IMR-90 (cell line): ENCODE data around the gene ANKH. TPM values are rescaled to one million over a fixed set of nuclear protein-coding genes. Genes with fewer than 3 reads are reported as not detected.

ENCODE experiments used
- ATAC-seq: fragments of 200-7000 bp; cut with Tn5 transposase; 2 replicates; pipeline ENCODE4 v1.9.1; 2020; ENCODE audit warnings: low read depth, mild to moderate bottlenecking, moderate library complexity
- BruUV-seq: library from RNA; stranded (reverse); fragments of 400-500 nt; replicated peaks from 2 replicates; lab custom pipeline; 2021; lab: Mats Ljungman, UMichigan
- CTCF ChIA-PET: fragments of 300-600 bp; formaldehyde crosslinking; extraction: SDS; loops from one replicate; lab custom pipeline; 2021; ENCODE audit warnings: antibody characterized with exemption; lab: Yijun Ruan, JAX
- POLR2A ChIA-PET: fragments of 300-600 bp; sonication (Branson Sonifier 250); formaldehyde crosslinking; loops from one replicate; lab custom pipeline; 2022; ENCODE audit warnings: antibody characterized with exemption; ENCODE audit not compliant: unreplicated experiment; lab: Charles Lee
- DNase-seq: peaks from one replicate; pipeline ENCODE4 v3.0.0; 2013
- H2AFZ ChIP-seq: replicated peaks from 2 replicates; pipeline ENCODE3; 2013; ENCODE audit warnings: low read length, mild to moderate bottlenecking; ENCODE audit not compliant: poor library complexity
- H2AK5ac ChIP-seq: 2 replicates; pipeline ENCODE4 v1.6.1; 2013; ENCODE audit warnings: low read depth, low read length, inconsistent platforms
- H2AK9ac ChIP-seq: replicated peaks from 2 replicates; pipeline ENCODE3; 2013; ENCODE audit warnings: mild to moderate bottlenecking, low read depth, low read length, moderate library complexity; ENCODE audit not compliant: poor library complexity
- H2BK120ac ChIP-seq: 2 replicates; pipeline ENCODE4 v1.6.1; 2013; ENCODE audit warnings: low read depth, low read length, inconsistent platforms
- H2BK15ac ChIP-seq: 3 replicates; pipeline ENCODE4 v1.6.1; 2013; ENCODE audit warnings: low read depth, low read length, inconsistent platforms
- H2BK20ac ChIP-seq: 2 replicates; pipeline ENCODE4 v1.6.1; 2013; ENCODE audit warnings: low read depth, mild to moderate bottlenecking, inconsistent platforms, low read length, moderate library complexity
- H2BK5ac ChIP-seq: 2 replicates; pipeline ENCODE4 v1.6.1; 2013; ENCODE audit warnings: mild to moderate bottlenecking, low read depth, low read length, inconsistent platforms; ENCODE audit not compliant: poor library complexity, severe bottlenecking
- H3K14ac ChIP-seq: replicated peaks from 2 replicates; pipeline ENCODE4 v1.6.1; 2013; ENCODE audit warnings: low read depth, low read length, inconsistent platforms
- H3K18ac ChIP-seq: 2 replicates; pipeline ENCODE4 v1.6.1; 2013; ENCODE audit warnings: low read depth, low read length, control low read depth
- H3K23ac ChIP-seq: 2 replicates; pipeline ENCODE4 v1.6.1; 2013; ENCODE audit warnings: low read depth, low read length, inconsistent platforms
- H3K27ac ChIP-seq: 2 replicates; pipeline ENCODE4 v1.5.1; 2013; ENCODE audit warnings: mild to moderate bottlenecking, control low read depth, low read length; ENCODE audit not compliant: insufficient read depth
- H3K27me3 ChIP-seq: 2 replicates; pipeline ENCODE4 v1.6.1; 2013; ENCODE audit warnings: low read length; ENCODE audit not compliant: control insufficient read depth, insufficient read depth
- H3K36me3 ChIP-seq: 2 replicates; pipeline ENCODE4 v1.6.1; 2013; ENCODE audit warnings: low read length, mixed read lengths; ENCODE audit not compliant: control insufficient read depth, insufficient read depth
- H3K4ac ChIP-seq: 2 replicates; pipeline ENCODE4 v1.6.1; 2013; ENCODE audit warnings: low read depth, low read length, inconsistent platforms
- H3K4me1 ChIP-seq: 2 replicates; pipeline ENCODE4 v1.6.1; 2013; ENCODE audit warnings: low read length, mixed read lengths; ENCODE audit not compliant: control insufficient read depth, insufficient read depth
- H3K4me2 ChIP-seq: 2 replicates; pipeline ENCODE4 v1.6.1; 2013; ENCODE audit warnings: low read depth, mild to moderate bottlenecking, control low read depth, low read length, moderate library complexity
- H3K4me3 ChIP-seq: 2 replicates; pipeline ENCODE4 v1.5.1; 2013; ENCODE audit warnings: low read depth, mild to moderate bottlenecking, control low read depth, low read length, moderate library complexity; ENCODE audit not compliant: insufficient read depth
- H3K56ac ChIP-seq: 2 replicates; pipeline ENCODE4 v1.6.1; 2013; ENCODE audit warnings: low read length, inconsistent platforms; ENCODE audit not compliant: insufficient read depth; ENCODE audit errors: extremely low read depth
- H3K79me1 ChIP-seq, 2 experiments: 2 replicates each; pipeline ENCODE4 v1.6.1; 2013; ENCODE audit warnings: low read length in 2 of 2, inconsistent platforms in 1 of 2, low read depth in 1 of 2
- H3K9ac ChIP-seq: 2 replicates; pipeline ENCODE4 v1.6.1; 2013; ENCODE audit warnings: low read depth, low read length, control low read depth
- H3K9me1 ChIP-seq: 2 replicates; pipeline ENCODE4 v1.6.1; 2013; ENCODE audit warnings: low read length, inconsistent platforms; ENCODE audit not compliant: insufficient read depth
- H3K9me3 ChIP-seq: 2 replicates; pipeline ENCODE4 v1.6.1; 2013; ENCODE audit warnings: low read length; ENCODE audit not compliant: control insufficient read depth, insufficient read depth
- H4K20me1 ChIP-seq: 2 replicates; pipeline ENCODE4 v1.6.1; 2013; ENCODE audit warnings: low read length, inconsistent platforms; ENCODE audit not compliant: insufficient read depth
- H4K5ac ChIP-seq: 2 replicates; pipeline ENCODE4 v1.6.1; 2013; ENCODE audit warnings: mild to moderate bottlenecking, low read depth, low read length, control low read depth
- H4K8ac ChIP-seq, 2 experiments: 2 replicates each; pipeline ENCODE4 v1.6.1; 2013; ENCODE audit warnings: low read depth in 2 of 2, low read length in 2 of 2, control low read depth in 1 of 2, inconsistent platforms in 1 of 2
- H4K91ac ChIP-seq: 2 replicates; pipeline ENCODE4 v1.6.1; 2013; ENCODE audit warnings: low read depth, low read length, inconsistent platforms; ENCODE audit not compliant: insufficient read depth
- BHLHE40 ChIP-seq: fragments of 150-350 bp; IDR thresholded peaks from 2 replicates; pipeline ENCODE4 v1.6.1; 2016; ENCODE audit warnings: mild to moderate bottlenecking, low read depth, low read length
- CEBPB ChIP-seq: IDR thresholded peaks from 2 replicates; pipeline ENCODE4 v1.6.1; 2012; ENCODE audit warnings: low read depth, low read length, improper control_type of control experiment
- CHD1 ChIP-seq: IDR thresholded peaks from 2 replicates; pipeline ENCODE4 v1.6.1; 2012; ENCODE audit warnings: low read depth, low read length, improper control_type of control experiment
- CTCF ChIP-seq: conservative IDR thresholded peaks from 2 replicates; pipeline ENCODE4 v1.5.1; 2012; ENCODE audit warnings: mild to moderate bottlenecking, low read depth, low read length, improper control_type of control experiment
- ELK1 ChIP-seq: fragments of 150-350 bp; IDR thresholded peaks from 2 replicates; pipeline ENCODE4 v1.6.1; 2016; ENCODE audit warnings: low read depth, mild to moderate bottlenecking, low read length, moderate library complexity, borderline replicate concordance
- FOS ChIP-seq: fragments of 150-350 bp; IDR thresholded peaks from 2 replicates; pipeline ENCODE4 v1.6.1; 2016; ENCODE audit warnings: low read depth, low read length
- MAFK ChIP-seq: IDR thresholded peaks from 2 replicates; pipeline ENCODE4 v1.6.1; 2012; ENCODE audit warnings: low read depth, low read length, improper control_type of control experiment
- MAZ ChIP-seq: IDR thresholded peaks from 2 replicates; pipeline ENCODE4 v1.6.1; 2012; ENCODE audit warnings: low read depth, mild to moderate bottlenecking, low read length, improper control_type of control experiment, moderate library complexity, borderline replicate concordance
- MXI1 ChIP-seq: IDR thresholded peaks from 2 replicates; pipeline ENCODE4 v1.6.1; 2012; ENCODE audit warnings: low read depth, mild to moderate bottlenecking, low read length, moderate library complexity, borderline replicate concordance
- NFE2L2 ChIP-seq: fragments of 150-350 bp; IDR thresholded peaks from 2 replicates; pipeline ENCODE4 v1.6.1; 2016; ENCODE audit warnings: low read depth, mild to moderate bottlenecking, low read length
- POLR2A ChIP-seq: IDR thresholded peaks from 2 replicates; pipeline ENCODE4 v1.6.1; 2012; ENCODE audit warnings: mild to moderate bottlenecking, low read depth, low read length
- RAD21 ChIP-seq: IDR thresholded peaks from 2 replicates; pipeline ENCODE4 v1.6.1; 2012; ENCODE audit warnings: low read length, improper control_type of control experiment
- RCOR1 ChIP-seq: IDR thresholded peaks from 2 replicates; pipeline ENCODE4 v1.6.1; 2012; ENCODE audit warnings: mild to moderate bottlenecking, low read length, improper control_type of control experiment; ENCODE audit not compliant: insufficient replicate concordance
- RFX5 ChIP-seq: IDR thresholded peaks from 2 replicates; pipeline ENCODE4 v1.8.0; 2012; ENCODE audit warnings: low read depth, mild to moderate bottlenecking, low read length, moderate library complexity
- USF2 ChIP-seq: fragments of 150-350 bp; IDR thresholded peaks from 2 replicates; pipeline ENCODE4 v1.6.1; 2017; ENCODE audit warnings: mild to moderate bottlenecking, antibody characterized with exemption, low read length, low read depth
- WGBS, 2 experiments: methylation state at CpG; one replicate each; pipeline versions ENCODE4 v1.1.5 to v1.1.7; 2013; ENCODE audit warnings: missing lambda C conversion rate in 2 of 2; ENCODE audit not compliant: insufficient read length in 1 of 2; ENCODE audit errors: extremely low coverage in 2 of 2; 5-methylcytosine and 5-hydroxymethylcytosine counted together
- dilution Hi-C: fragments of 300-500 bp; cut with HindIII; formaldehyde crosslinking; loops from one replicate; pipeline ENCODE4 v1.14.3; 2018; ENCODE audit warnings: low sequenced_read_pairs; ENCODE audit not compliant: unreplicated experiment
- in situ Hi-C: fragments of 300-500 bp; cut with MboI; formaldehyde crosslinking; loops from 3 replicates; pipeline ENCODE4 v1.14.3; 2019; ENCODE audit warnings: low sequenced_read_pairs, inconsistent platforms, mixed read lengths
- intact Hi-C: fragments of 100-400 bp; cut with micrococcal nuclease; formaldehyde crosslinking; loops from 2 replicates; pipeline ENCODE4 v1.10.0; 2022
- polyA plus RNA-seq, 3 experiments: library from polyadenylated mRNA; depleted of rRNA; stranded (reverse); fragments of >200 nt; gene quantifications; 2 replicates each; pipeline ENCODE4 v1.2.3, GENCODE V29; 2012; ENCODE audit warnings: low replicate concordance in 1 of 3
- total RNA-seq: library from RNA; depleted of rRNA; stranded (reverse); fragments of >200 nt; gene quantifications from 2 replicates; pipeline ENCODE4 v1.2.3, GENCODE V29; 2012

The ANKH gene
- total and polyA plus RNA-seq, 2 of the 4 experiments (the other 2 are of a cell fraction) = 5.2 to 17.2 TPM

GRCh38 chr5:14810928-14811572 is 60.5 kb downstream of the ANKH start:
- Histone ChIP-seq H3K4me2 (no peak overlapping the region; the same call in 1 of the 2 replicates), H3K9me1 (no peaks in the 10 kb centered on the region), H2BK20ac (peak overlapping the region; percentile 36; the same call in 1 of the 2 replicates), H2BK15ac (peak overlapping the region; percentile 16; the same call in 2 of the 3 replicates), H3K36me3 (no peaks in the 10 kb centered on the region), H4K20me1 (no peaks in the 10 kb centered on the region), H3K56ac (no peak overlapping the region), H3K9me3 (no peaks in the 10 kb centered on the region), H2AK5ac (peak overlapping the region; percentile 30), H3K4ac (peak overlapping the region; percentile 70), H2BK120ac (peak overlapping the region; percentile 79; the same call in 1 of the 2 replicates), H4K5ac (peak overlapping the region; percentile 16; the same call in 1 of the 2 replicates), H2AK9ac (no peak overlapping the region), H2BK5ac (peak overlapping the region; percentile 69), H2AFZ (no peak overlapping the region), H3K4me1 (peaks cover 19% of the 10 kb centered on the region), H3K4me3 (no peak overlapping the region), H3K9ac (no peak overlapping the region), H3K18ac (peak overlapping the region; percentile 46), H4K91ac (no peak overlapping the region; the same call in 1 of the 2 replicates), H3K23ac (peak overlapping the region; percentile 60; the same call in 1 of the 2 replicates), H3K27ac (no peak overlapping the region), H3K27me3 (no peaks in the 10 kb centered on the region), H4K8ac (peak overlapping the region; percentile 77 to 90; a peak in 2 of 4 replicates), H3K79me1 (peaks cover 6 to 17% of the 10 kb centered on the region in 2 experiments; a peak in 2 of 4 replicates), H3K14ac (peak overlapping the region; percentile 70)
- ATAC-seq (no peak), DNase-seq (no peak)
- ChIA-PET CTCF (interaction anchor here (0.6 kb wide), 1 partner anchor 204 kb away, joined by 4 read pairs; no protein-coding TSS in a partner anchor), POLR2A (no interaction called here)
- intact Hi-C loops = no loop called here
- in situ Hi-C loops = no loop called here
- dilution Hi-C loops = no loop called here
- WGBS, 2 experiments = no CpG with 5 or more reads among the region's 12 CpGs
- BruUV-seq = no TSS peak
- TF ChIP-seq ELK1 (no peak), RCOR1 (no peak), CTCF (no peak), POLR2A (no peak), MAFK (no peak), CEBPB (no peak), RFX5 (no peak), MXI1 (no peak), MAZ (no peak), NFE2L2 (no peak), FOS (no peak), RAD21 (no peak), CHD1 (no peak), BHLHE40 (no peak), USF2 (no peak)
